Thyroid gland (tissue), 4 donors: Measurements from ENCODE around the gene ORM1. TPM values are rescaled to one million over a fixed set of nuclear protein-coding genes. Genes with fewer than 3 reads are reported as not detected.

Experiments used
- DNase-seq, 2 donors: peaks; one replicate each; pipeline ENCODE4 v3.0.0-alpha.2; 2019
- H3K27ac ChIP-seq, 3 donors: fragments of 200-600 bp; sonication (generic); 1 replicate in 2 of 3; 2 replicates in 1 of 3; pipeline ENCODE4 v1.5.1; 2016 to 2019; ENCODE audit warnings: mild to moderate bottlenecking in 1 of 3, moderate library complexity in 1 of 3
- H3K27me3 ChIP-seq: fragments of 200-600 bp; sonication (generic); one replicate; pipeline ENCODE4 v1.5.1; 2019
- H3K36me3 ChIP-seq, 2 donors: fragments of 200-600 bp; sonication (generic); one replicate each; pipeline ENCODE4 v1.5.1; 2016 to 2019
- H3K4me1 ChIP-seq, 2 donors: fragments of 200-600 bp; sonication (generic); one replicate each; pipeline ENCODE4 v1.5.1; 2017 to 2019
- H3K4me3 ChIP-seq, 3 donors: fragments of 200-600 bp; sonication (generic); replicated peaks in 1 of 3; 1 replicate in 2 of 3; 2 replicates in 1 of 3; pipeline ENCODE4 v1.5.1; 2016; ENCODE audit warnings: mild to moderate bottlenecking in 1 of 3
- H3K9me3 ChIP-seq: fragments of 200-600 bp; sonication (generic); one replicate; pipeline ENCODE4 v1.5.1; 2017
- POLR2A ChIP-seq, 2 donors: fragments of 450-650 bp; IDR thresholded peaks; one replicate each; pipeline ENCODE4 v1.6.1; 2017; ENCODE audit warnings: antibody characterized with exemption in 2 of 2, mild to moderate bottlenecking in 2 of 2, moderate library complexity in 1 of 2
- WGBS, 2 donors: methylation state at CpG; one replicate each; pipeline ENCODE4 v1.1.5; 2017; 5-methylcytosine and 5-hydroxymethylcytosine counted together
- intact Hi-C: fragments of 100-400 bp; cut with DNase I; formaldehyde crosslinking; loops from one replicate; pipeline ENCODE4 v1.15.1; 2023
- total RNA-seq, 4 donors: library from RNA; depleted of rRNA; stranded (reverse); fragments of >200 nt; gene quantifications; one replicate each; pipeline ENCODE4 v1.2.3, GENCODE V29; 2016
- TF ChIP-seq, protein P1 (sequence below), 6 experiments: fragments of 200-600 bp in 3 of 6; fragments of 450-650 bp in 3 of 6; sonication (generic) in 3 of 6; IDR thresholded peaks; one replicate each; pipeline ENCODE4 v1.5.1; 2016 to 2019; ENCODE audit warnings: antibody characterized with exemption in 6 of 6, mild to moderate bottlenecking in 2 of 6, inconsistent platforms in 1 of 6, moderate library complexity in 1 of 6

The ORM1 gene
- total RNA-seq, 4 donors from 2014 or later: not detected

DNA sequence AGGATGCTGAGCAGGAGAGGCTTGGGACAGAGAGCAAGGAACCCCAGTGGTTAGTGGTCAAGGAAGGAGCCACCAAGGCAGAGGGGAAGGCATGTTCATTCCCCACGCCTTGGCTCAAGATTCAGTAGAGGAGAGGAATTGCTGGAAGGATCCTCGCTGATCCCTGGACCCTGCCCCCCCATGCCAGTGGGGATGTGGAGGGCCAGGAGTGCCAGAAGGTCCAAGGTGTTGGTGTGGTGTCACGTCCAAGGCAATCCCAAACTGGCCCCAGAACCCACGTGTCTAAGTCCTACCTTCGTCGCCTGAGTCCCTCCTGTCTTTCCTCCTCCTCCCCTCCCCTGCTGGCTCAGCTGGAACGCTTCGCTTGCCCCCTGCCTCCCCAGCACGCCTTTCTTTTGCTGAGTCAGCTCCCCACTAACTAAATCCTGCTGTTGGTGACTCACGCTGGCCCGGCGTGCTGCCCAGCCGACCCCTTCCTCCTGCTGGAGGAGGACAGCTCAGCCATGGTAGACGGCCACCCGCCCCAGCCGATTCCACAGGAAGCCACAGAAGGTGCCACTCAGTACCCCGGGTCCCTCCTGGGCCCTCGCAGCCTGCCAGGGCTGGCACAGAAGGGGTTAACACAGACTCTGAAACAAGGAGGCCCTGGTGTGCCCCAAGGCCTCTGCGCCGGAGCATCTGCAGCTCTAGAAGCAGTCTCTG lies 37.6 kb upstream of the ORM1 start:
- no peak for TF ChIP-seq POLR2A (IDR thresholded peaks at IDR 0.05)
- TF ChIP-seq, protein P1, sequence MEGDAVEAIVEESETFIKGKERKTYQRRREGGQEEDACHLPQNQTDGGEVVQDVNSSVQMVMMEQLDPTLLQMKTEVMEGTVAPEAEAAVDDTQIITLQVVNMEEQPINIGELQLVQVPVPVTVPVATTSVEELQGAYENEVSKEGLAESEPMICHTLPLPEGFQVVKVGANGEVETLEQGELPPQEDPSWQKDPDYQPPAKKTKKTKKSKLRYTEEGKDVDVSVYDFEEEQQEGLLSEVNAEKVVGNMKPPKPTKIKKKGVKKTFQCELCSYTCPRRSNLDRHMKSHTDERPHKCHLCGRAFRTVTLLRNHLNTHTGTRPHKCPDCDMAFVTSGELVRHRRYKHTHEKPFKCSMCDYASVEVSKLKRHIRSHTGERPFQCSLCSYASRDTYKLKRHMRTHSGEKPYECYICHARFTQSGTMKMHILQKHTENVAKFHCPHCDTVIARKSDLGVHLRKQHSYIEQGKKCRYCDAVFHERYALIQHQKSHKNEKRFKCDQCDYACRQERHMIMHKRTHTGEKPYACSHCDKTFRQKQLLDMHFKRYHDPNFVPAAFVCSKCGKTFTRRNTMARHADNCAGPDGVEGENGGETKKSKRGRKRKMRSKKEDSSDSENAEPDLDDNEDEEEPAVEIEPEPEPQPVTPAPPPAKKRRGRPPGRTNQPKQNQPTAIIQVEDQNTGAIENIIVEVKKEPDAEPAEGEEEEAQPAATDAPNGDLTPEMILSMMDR (IDR thresholded peaks at IDR 0.05): no peak
- Histone ChIP-seq H3K36me3 (no peaks in the 10 kb centered on the region), H3K27me3 (no peaks in the 10 kb centered on the region), H3K9me3 (no peaks in the 10 kb centered on the region), H3K4me3 (no peak overlapping the region), H3K4me1 (no peaks in the 10 kb centered on the region), H3K27ac (no peak overlapping the region)
- WGBS, 2 donors: 50 to 55% methylated on average over 14 to 19 of the region's 20 CpGs
- intact Hi-C loops: loop anchor here (5.0 kb wide), 2 partner anchors 133 to 193 kb away; no protein-coding TSS in a partner anchor
- peak in 1 of 2 donors; percentile 21 for DNase-seq

DNA sequence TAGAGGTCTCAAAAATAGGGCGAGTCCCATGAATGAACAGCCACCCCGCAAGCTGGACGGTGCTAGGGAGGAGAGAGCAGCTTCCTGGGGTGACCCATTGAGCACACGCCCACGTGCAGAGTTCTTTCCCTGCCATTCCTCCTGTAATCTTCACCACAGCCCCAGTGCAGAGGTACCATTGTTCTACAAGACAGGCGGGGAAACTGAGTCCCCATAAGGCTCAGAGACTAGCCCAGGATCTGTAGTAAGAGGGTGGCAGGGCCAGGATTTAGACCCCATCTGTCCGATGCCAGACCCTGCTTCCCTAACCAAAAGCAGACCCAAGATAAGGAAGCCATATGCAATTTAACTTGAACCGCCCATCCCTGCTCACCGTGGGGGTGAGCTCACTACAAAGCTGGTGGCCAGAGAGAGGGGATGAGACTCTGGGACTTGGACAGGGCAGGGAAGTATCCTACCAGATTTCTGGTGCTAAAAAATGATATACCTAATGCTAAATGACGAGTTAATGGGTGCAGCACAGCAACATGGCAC lies 36.7 kb upstream of the ORM1 start:
- 87% methylated on average over 10 of the region's 10 CpGs for WGBS, 2 donors
- intact Hi-C loops: loop anchor here (5.0 kb wide), 2 partner anchors 134 to 194 kb away; no protein-coding TSS in a partner anchor
- H3K36me3 ChIP-seq: no peaks in the 10 kb centered on the region
- no peaks in the 10 kb centered on the region for H3K27me3 ChIP-seq
- DNase-seq: no peak
- H3K9me3 ChIP-seq: no peaks in the 10 kb centered on the region
- no peak overlapping the region for H3K4me3 ChIP-seq
- no peaks in the 10 kb centered on the region for H3K4me1 ChIP-seq
- no peak overlapping the region for H3K27ac ChIP-seq
- TF ChIP-seq, protein P1 (IDR thresholded peaks at IDR 0.05): no peak
- TF ChIP-seq POLR2A (IDR thresholded peaks at IDR 0.05): no peak

DNA sequence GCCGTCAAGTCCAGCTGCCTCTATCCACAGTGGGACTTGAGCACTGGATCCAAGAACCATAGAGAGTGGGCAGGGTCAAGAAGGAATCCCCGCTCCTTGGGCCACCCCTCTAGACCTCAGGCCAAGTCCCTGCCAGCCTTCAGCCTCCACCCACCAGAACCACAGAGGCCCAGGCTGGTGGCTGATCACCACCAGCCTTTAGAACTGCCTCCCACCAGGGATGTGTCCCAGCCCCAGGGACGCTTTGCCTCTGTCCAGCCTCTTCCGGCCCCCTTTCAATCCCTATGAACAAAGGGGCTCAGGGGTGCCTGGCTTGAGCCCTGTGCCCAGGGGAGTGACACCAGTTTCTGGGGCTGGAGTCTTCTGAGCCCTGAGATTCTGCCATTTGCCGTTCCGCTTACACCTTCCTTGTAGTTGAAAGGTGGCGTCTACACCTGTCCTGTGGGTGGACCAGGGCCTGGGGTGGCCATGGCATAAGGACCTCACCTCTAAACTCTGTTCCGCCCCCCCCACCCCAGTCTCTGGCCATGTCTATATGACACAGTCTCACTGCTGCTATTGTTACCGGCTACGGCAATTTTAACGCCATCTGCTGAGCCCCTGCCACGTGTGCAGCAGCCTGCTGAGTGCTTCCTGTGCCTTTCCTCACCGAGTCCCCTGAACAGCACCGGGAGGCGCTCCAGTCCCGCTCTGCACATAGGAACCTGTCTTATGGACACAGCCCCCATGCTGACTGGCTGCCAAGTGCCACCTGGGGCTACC lies 35.7 kb upstream of the ORM1 start:
- DNase-seq: no peak
- Histone ChIP-seq H3K4me1 (no peaks in the 10 kb centered on the region), H3K9me3 (no peaks in the 10 kb centered on the region), H3K4me3 (no peak overlapping the region), H3K27me3 (no peaks in the 10 kb centered on the region), H3K27ac (no peak overlapping the region), H3K36me3 (no peaks in the 10 kb centered on the region)
- WGBS, 2 donors: 90 to 93% methylated on average over 14 to 16 of the region's 16 CpGs
- intact Hi-C loops: loop anchor here (5.0 kb wide), 2 partner anchors 135 to 195 kb away; no protein-coding TSS in a partner anchor
- no peak for TF ChIP-seq POLR2A (IDR thresholded peaks at IDR 0.05)
- TF ChIP-seq, protein P1 (IDR thresholded peaks at IDR 0.05): no peak

DNA sequence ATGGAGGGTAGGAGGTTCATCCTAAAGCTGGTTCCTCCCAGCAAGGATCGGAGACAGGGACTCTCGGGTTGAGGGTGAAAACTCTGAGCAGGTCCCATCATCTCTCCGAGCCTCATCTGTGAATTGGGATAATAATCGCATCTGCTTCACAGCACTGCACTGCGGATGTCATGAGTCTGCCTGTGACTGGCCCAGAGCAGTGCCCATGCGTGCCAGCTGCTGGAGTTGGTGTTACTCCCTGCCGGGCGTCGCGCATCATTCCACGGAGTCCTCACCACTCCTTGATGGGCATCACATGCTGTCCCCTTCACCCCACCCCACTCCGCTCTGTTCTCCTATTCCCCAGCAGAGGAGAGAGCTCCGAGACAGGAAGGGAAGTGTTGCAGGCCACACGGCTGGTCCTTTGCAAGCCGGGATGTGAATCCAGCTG lies 35.1 kb upstream of the ORM1 start:
- TF ChIP-seq POLR2A (IDR thresholded peaks at IDR 0.05): no peak
- TF ChIP-seq, protein P1 (IDR thresholded peaks at IDR 0.05): no peak
- WGBS, 2 donors: 82 to 92% methylated on average over 15 of the region's 15 CpGs
- no peaks in the 10 kb centered on the region for H3K9me3 ChIP-seq
- no peaks in the 10 kb centered on the region for H3K4me1 ChIP-seq
- H3K4me3 ChIP-seq: no peak overlapping the region
- no peaks in the 10 kb centered on the region for H3K36me3 ChIP-seq
- DNase-seq: peak in 1 of 2 donors; percentile 1
- no peaks in the 10 kb centered on the region for H3K27me3 ChIP-seq
- no peak overlapping the region for H3K27ac ChIP-seq
- intact Hi-C loops: loop anchor here (5.0 kb wide), 2 partner anchors 135 to 195 kb away; no protein-coding TSS in a partner anchor
